ENCODE results near the gene MYOCOS.

DNA sequence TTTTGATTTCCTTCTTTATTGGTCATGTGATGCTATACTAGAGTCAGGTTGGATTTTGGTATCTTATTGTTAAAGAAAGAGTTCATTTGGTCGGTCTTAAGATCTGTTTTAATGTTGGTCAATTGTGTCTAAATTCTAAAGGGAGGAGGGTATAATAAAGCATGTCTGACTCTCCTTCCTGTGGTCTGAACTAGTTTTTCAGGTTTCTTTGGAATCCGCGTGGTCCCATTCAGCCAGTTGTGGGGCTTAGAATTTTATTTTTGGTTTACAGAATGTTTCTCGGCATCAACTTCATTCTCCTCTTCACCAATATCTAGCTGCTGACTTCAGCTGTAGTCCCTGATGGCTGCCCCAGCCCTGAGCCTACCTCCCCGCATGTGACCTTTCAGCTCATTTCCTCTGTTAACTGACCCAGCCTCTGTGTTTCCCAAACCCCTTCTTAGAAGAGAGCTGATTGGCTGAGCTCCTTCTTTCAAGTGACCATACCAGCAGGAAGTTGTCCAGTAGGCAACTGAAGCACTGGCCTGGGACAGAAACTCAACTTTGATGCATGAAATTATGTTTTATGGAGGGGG lies 39.1 kb downstream of the MYOCOS start:
- TF ChIP-seq POLR2AphosphoS5 (IDR thresholded peaks at IDR 0.05; ENCODE audit: low read depth) (no peak), SPI1 (IDR thresholded peaks at IDR 0.05; ENCODE audit: borderline replicate concordance, low read depth) (no peak), GABPA (IDR thresholded peaks at IDR 0.05; ENCODE audit: low read depth) (no peak)
- TF ChIP-seq, protein P1, sequence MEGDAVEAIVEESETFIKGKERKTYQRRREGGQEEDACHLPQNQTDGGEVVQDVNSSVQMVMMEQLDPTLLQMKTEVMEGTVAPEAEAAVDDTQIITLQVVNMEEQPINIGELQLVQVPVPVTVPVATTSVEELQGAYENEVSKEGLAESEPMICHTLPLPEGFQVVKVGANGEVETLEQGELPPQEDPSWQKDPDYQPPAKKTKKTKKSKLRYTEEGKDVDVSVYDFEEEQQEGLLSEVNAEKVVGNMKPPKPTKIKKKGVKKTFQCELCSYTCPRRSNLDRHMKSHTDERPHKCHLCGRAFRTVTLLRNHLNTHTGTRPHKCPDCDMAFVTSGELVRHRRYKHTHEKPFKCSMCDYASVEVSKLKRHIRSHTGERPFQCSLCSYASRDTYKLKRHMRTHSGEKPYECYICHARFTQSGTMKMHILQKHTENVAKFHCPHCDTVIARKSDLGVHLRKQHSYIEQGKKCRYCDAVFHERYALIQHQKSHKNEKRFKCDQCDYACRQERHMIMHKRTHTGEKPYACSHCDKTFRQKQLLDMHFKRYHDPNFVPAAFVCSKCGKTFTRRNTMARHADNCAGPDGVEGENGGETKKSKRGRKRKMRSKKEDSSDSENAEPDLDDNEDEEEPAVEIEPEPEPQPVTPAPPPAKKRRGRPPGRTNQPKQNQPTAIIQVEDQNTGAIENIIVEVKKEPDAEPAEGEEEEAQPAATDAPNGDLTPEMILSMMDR (IDR thresholded peaks at IDR 0.05; ENCODE audit: insufficient read depth, low read length) = no peak
